Neural cell (in vitro differentiated cells): ENCODE data around the gene HS3ST6.

ENCODE experiments used
- EP300 ChIP-seq: fragments of 450-650 bp; conservative IDR thresholded peaks from 2 replicates; pipeline ENCODE4 v1.6.1; 2014; ENCODE audit warnings: antibody characterized with exemption, mild to moderate bottlenecking, moderate library complexity; ENCODE audit not compliant: poor library complexity, severe bottlenecking
- EZH2 ChIP-seq: fragments of 200-600, 300-800 bp; shearing (Covaris generic), sonication (generic); IDR thresholded peaks from 2 replicates; pipeline ENCODE4 v1.6.1; 2014; ENCODE audit warnings: antibody characterized with exemption, low read length, borderline replicate concordance, mild to moderate bottlenecking; ENCODE audit not compliant: insufficient read depth, poor library complexity, severe bottlenecking
- MXI1 ChIP-seq: fragments of 450-650 bp; conservative IDR thresholded peaks from 2 replicates; pipeline ENCODE4 v1.6.1; 2014; ENCODE audit warnings: antibody characterized with exemption, mild to moderate bottlenecking; ENCODE audit not compliant: poor library complexity, severe bottlenecking
- POLR2AphosphoS5 ChIP-seq: IDR thresholded peaks from 2 replicates; pipeline ENCODE4 v1.6.1; 2012
- RAD21 ChIP-seq: fragments of 450-650 bp; conservative IDR thresholded peaks from 2 replicates; pipeline ENCODE4 v1.6.1; 2014; ENCODE audit warnings: antibody characterized with exemption, mild to moderate bottlenecking, moderate library complexity
- SMC3 ChIP-seq: fragments of 450-650 bp; conservative IDR thresholded peaks from 2 replicates; pipeline ENCODE4 v1.6.1; 2014; ENCODE audit warnings: antibody characterized with exemption, mild to moderate bottlenecking, moderate library complexity; ENCODE audit not compliant: poor library complexity
- TAF1 ChIP-seq: IDR thresholded peaks from 2 replicates; pipeline ENCODE4 v1.6.1; 2012; ENCODE audit warnings: low read depth
- TF ChIP-seq, protein P1 (sequence below): fragments of 450-650 bp; IDR thresholded peaks from 2 replicates; pipeline ENCODE4 v1.5.1; 2014; ENCODE audit warnings: antibody characterized with exemption, mild to moderate bottlenecking, moderate library complexity; ENCODE audit not compliant: poor library complexity, severe bottlenecking
- TF ChIP-seq, protein P2 (sequence below): IDR thresholded peaks from 2 replicates; pipeline ENCODE4 v1.6.1; 2012; ENCODE audit warnings: borderline replicate concordance

DNA sequence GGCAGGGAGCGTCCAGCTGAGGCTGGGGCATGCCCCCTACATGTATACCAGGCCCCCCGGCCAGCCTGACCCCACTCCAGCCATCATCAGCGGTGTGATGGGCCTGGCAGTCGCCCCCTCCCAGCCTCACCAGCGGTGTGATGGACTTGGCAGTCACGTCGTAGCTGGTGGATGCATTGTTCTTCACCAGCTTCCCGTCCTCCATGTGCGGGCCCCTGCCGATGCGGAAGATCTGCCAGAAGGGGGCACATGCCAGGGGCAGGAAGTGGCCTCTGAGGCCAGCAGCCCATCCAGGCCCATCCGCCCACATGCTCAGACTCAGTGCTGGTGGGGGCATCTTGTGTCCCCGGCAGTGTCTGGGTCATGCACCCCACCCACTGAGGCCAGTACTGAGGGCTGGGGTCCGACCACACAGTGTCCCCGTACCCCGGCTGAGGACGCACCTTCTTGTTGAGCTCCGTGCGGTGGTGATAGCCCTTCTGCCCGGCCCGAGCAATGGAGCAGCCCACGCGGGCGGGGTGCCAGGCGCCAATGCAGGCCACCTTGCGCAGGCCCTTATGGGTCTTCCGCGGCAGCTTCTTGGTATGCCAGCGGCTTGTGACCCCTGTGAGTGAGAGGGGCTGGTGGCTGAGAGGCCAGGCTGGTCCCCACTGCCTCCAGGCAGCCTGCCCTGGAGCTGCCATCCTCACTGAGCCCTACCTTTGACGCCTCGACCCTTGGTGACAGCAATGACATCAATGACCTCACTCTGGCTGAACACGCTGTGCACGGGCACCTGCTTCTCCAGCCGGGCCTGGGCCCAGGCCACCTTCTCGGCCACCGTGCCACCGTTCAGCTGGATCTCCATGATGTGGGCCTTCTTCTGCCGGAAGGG is 28.5 kb upstream of the HS3ST6 start:
- no peak for TF ChIP-seq POLR2AphosphoS5
- TF ChIP-seq, protein P1, sequence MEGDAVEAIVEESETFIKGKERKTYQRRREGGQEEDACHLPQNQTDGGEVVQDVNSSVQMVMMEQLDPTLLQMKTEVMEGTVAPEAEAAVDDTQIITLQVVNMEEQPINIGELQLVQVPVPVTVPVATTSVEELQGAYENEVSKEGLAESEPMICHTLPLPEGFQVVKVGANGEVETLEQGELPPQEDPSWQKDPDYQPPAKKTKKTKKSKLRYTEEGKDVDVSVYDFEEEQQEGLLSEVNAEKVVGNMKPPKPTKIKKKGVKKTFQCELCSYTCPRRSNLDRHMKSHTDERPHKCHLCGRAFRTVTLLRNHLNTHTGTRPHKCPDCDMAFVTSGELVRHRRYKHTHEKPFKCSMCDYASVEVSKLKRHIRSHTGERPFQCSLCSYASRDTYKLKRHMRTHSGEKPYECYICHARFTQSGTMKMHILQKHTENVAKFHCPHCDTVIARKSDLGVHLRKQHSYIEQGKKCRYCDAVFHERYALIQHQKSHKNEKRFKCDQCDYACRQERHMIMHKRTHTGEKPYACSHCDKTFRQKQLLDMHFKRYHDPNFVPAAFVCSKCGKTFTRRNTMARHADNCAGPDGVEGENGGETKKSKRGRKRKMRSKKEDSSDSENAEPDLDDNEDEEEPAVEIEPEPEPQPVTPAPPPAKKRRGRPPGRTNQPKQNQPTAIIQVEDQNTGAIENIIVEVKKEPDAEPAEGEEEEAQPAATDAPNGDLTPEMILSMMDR: no peak
- no peak for TF ChIP-seq TAF1
- TF ChIP-seq, protein P2, sequence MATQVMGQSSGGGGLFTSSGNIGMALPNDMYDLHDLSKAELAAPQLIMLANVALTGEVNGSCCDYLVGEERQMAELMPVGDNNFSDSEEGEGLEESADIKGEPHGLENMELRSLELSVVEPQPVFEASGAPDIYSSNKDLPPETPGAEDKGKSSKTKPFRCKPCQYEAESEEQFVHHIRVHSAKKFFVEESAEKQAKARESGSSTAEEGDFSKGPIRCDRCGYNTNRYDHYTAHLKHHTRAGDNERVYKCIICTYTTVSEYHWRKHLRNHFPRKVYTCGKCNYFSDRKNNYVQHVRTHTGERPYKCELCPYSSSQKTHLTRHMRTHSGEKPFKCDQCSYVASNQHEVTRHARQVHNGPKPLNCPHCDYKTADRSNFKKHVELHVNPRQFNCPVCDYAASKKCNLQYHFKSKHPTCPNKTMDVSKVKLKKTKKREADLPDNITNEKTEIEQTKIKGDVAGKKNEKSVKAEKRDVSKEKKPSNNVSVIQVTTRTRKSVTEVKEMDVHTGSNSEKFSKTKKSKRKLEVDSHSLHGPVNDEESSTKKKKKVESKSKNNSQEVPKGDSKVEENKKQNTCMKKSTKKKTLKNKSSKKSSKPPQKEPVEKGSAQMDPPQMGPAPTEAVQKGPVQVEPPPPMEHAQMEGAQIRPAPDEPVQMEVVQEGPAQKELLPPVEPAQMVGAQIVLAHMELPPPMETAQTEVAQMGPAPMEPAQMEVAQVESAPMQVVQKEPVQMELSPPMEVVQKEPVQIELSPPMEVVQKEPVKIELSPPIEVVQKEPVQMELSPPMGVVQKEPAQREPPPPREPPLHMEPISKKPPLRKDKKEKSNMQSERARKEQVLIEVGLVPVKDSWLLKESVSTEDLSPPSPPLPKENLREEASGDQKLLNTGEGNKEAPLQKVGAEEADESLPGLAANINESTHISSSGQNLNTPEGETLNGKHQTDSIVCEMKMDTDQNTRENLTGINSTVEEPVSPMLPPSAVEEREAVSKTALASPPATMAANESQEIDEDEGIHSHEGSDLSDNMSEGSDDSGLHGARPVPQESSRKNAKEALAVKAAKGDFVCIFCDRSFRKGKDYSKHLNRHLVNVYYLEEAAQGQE: no peak
- TF ChIP-seq MXI1: no peak
- no peak for TF ChIP-seq EZH2
- no peak for TF ChIP-seq EP300
- TF ChIP-seq SMC3: no peak
- TF ChIP-seq RAD21: no peak
